Measurements from ENCODE around the gene CMSS1. TPM values are rescaled to one million over a fixed set of nuclear protein-coding genes. Genes with fewer than 3 reads are reported as not detected.
"Not testable (repeated sequence)": the region's sequence is repeated elsewhere in the genome, so short reads cannot be mapped to it uniquely, and the experiment has no call there.

Gene CMSS1
- total RNA-seq, 1 donor from 2014 or later, result 34.8 TPM

GRCh38 chr3:100045696-100046095 is 228.0 kb downstream of the CMSS1 start:
- Histone ChIP-seq H3K27ac (replicated peaks) (peak overlapping the region; percentile 94), H3K27me3 (ENCODE audit: low read depth) (no peaks in the 10 kb centered on the region), H3K9me3 (replicated peaks) (no peaks in the 10 kb centered on the region), H3K36me3 (no peaks in the 10 kb centered on the region), H3K4me1 (peaks cover 80% of the 10 kb centered on the region), H3K4me3 (no peak overlapping the region)
- intact Hi-C loops (cut with micrococcal nuclease), result no loop called here
- no peak for TF ChIP-seq CTCF (IDR thresholded peaks at IDR 0.05; ENCODE audit: borderline replicate concordance)
- peak; percentile 76 for DNase-seq

- Histone ChIP-seq H3K9me3 (replicated peaks) (no peaks in the 10 kb centered on the region), H3K4me1 (peaks cover 67% of the 10 kb centered on the region), H3K4me3 (no peak overlapping the region), H3K36me3 (no peaks in the 10 kb centered on the region), H3K27me3 (ENCODE audit: low read depth) (no peaks in the 10 kb centered on the region), H3K27ac (replicated peaks) (peak overlapping the region; percentile 94)
- intact Hi-C loops (cut with micrococcal nuclease), result no loop called here
- no peak for DNase-seq
- no peak for TF ChIP-seq CTCF (IDR thresholded peaks at IDR 0.05; ENCODE audit: borderline replicate concordance)
Observed at GRCh38 chr3:100046986-100047385, 229.3 kb downstream of the CMSS1 start.

DNA sequence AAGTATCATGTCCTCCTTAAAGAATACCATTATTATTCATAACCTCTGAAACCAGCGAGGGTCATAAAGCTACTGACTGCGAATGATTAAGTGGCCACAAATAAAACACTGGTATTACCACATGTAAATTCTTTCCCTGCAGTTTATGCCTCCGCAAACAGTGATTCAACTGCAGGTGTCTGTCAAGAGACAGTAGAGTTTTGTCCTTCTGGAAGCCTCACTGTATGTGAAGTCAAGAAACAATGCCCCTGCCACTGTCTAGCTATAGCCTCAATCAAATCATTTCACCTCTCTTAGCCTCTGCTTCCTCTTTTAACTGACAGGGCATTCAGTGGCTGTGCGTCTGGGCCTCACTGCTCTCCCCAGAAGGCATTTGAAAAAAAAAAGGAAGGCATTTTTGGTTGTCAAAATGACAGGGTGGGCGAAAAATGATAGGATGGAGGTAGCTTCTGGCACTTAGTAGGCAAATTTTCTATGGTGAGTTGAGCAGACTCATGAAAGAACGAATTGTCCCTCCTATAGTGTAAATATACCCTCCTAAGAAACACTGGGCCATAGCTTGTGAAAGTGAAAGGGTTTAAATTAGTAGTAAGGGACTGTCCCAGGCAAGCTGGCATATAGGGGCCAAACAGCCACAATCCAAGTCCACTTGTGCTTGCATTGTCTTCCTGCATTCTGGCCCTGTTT is 229.9 kb downstream of the CMSS1 start:
- Histone ChIP-seq H3K36me3 (no peaks in the 10 kb centered on the region), H3K27me3 (ENCODE audit: low read depth) (no peaks in the 10 kb centered on the region), H3K4me1 (peaks cover 61% of the 10 kb centered on the region), H3K27ac (replicated peaks) (peak overlapping the region; percentile 94), H3K4me3 (peak overlapping the region; percentile 16), H3K9me3 (replicated peaks) (no peaks in the 10 kb centered on the region)
- intact Hi-C loops (cut with micrococcal nuclease), result no loop called here
- TF ChIP-seq CTCF (IDR thresholded peaks at IDR 0.05; ENCODE audit: borderline replicate concordance), result no peak
- DNase-seq, result no peak

DNA sequence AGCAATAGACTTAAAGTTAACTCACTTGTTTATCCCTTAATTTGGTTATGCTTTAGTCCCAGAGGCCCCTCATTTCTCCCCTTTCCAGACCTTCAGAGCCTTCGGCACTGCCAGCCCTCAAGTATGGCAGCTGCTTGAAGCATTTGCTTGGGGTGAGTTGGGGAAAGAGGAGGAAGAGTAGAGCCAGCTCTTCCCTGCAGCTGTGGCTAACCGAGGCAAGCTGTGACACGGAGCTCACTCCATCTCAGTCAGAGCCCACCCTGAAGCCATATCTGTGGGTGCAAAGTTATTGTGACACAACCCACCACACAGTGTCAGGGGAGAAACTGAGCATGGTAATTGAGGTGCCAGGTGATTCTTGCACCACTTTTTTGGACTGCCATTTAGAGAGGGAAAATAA is 230.6 kb downstream of the CMSS1 start:
- no peak for DNase-seq
- Histone ChIP-seq H3K4me3 (no peak overlapping the region), H3K9me3 (replicated peaks) (no peaks in the 10 kb centered on the region), H3K36me3 (no peaks in the 10 kb centered on the region), H3K27ac (replicated peaks) (peak overlapping the region; percentile 94), H3K4me1 (peaks cover 54% of the 10 kb centered on the region), H3K27me3 (ENCODE audit: low read depth) (no peaks in the 10 kb centered on the region)
- intact Hi-C loops (cut with micrococcal nuclease), result no loop called here
- TF ChIP-seq CTCF (IDR thresholded peaks at IDR 0.05; ENCODE audit: borderline replicate concordance), result no peak

DNA sequence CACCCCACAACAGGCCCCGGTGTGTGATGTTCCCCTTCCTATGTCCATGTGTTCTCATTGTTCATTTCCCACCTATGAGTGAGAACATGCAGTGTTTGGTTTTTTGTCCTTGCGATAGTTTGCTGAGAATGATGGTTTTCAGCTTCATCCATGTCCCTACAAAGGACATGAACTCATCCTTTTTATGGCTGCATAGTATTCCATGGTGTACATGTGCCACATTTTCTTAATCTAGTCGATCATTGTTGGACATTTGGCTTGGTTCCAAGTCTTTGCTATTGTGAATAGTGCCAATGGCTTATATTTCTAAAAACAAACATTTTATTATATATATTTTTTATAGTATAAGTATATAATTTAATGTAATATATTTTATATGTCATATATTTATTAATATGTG is 233.9 kb downstream of the CMSS1 start:
- H3K36me3 ChIP-seq; DNase-seq; intact Hi-C loops (cut with micrococcal nuclease); H3K27ac ChIP-seq (replicated peaks); H3K27me3 ChIP-seq (ENCODE audit: low read depth); H3K4me3 ChIP-seq; H3K9me3 ChIP-seq (replicated peaks): not testable (repeated sequence)
- peaks cover 24% of the 10 kb centered on the region for H3K4me1 ChIP-seq

GRCh38 chr3:100053951-100054620 is 236.4 kb downstream of the CMSS1 start:
- no peak overlapping the region for H3K27ac ChIP-seq (replicated peaks)
- no peak overlapping the region for H3K4me3 ChIP-seq
- H3K4me1 ChIP-seq, result peaks cover 14% of the 10 kb centered on the region
- intact Hi-C loops (cut with micrococcal nuclease), result no loop called here
- no peaks in the 10 kb centered on the region for H3K27me3 ChIP-seq (ENCODE audit: low read depth)
- no peak for TF ChIP-seq CTCF (IDR thresholded peaks at IDR 0.05; ENCODE audit: borderline replicate concordance)
- H3K36me3 ChIP-seq, result no peaks in the 10 kb centered on the region
- no peak for DNase-seq
- H3K9me3 ChIP-seq (replicated peaks), result no peaks in the 10 kb centered on the region

Data from left ventricle myocardium inferior (tissue), 1 donor.